Prostate gland (tissue), 2 donors: Measurements from ENCODE around the gene ISG20. TPM values are rescaled to one million over a fixed set of nuclear protein-coding genes. Genes with fewer than 3 reads are reported as not detected.

Experiments
- DNase-seq: peaks from one replicate; pipeline ENCODE4 v3.0.0-alpha.2; 2019; ENCODE audit warnings: low spot score
- H3K27ac ChIP-seq, 2 donors: fragments of 200-600 bp; sonication (generic); 2 replicates each; pipeline ENCODE4 v1.5.1; 2017 to 2019
- H3K27me3 ChIP-seq: fragments of 200-600 bp; sonication (generic); replicated peaks from 2 replicates; pipeline ENCODE4 v1.5.1; 2019; ENCODE audit not compliant: insufficient read depth
- H3K36me3 ChIP-seq, 2 donors: fragments of 200-600 bp; sonication (generic); 1 replicate in 1 of 2; 2 replicates in 1 of 2; pipeline versions ENCODE4 v1.5.1 to v1.8.1; 2017 to 2019
- H3K4me1 ChIP-seq: fragments of 200-600 bp; sonication (generic); replicated peaks from 2 replicates; pipeline ENCODE4 v1.5.1; 2019
- H3K4me3 ChIP-seq, 2 donors: fragments of 200-600 bp; sonication (generic); 2 replicates each; pipeline ENCODE4 v1.5.1; 2017 to 2019
- H3K9me3 ChIP-seq: fragments of 200-600 bp; sonication (generic); 2 replicates; pipeline ENCODE4 v1.5.1; 2017
- CTCF ChIP-seq, 4 experiments: fragments of 200-600 bp in 2 of 4; fragments of 450-650 bp in 2 of 4; sonication (generic) in 2 of 4; IDR thresholded peaks; 1 replicate in 3 of 4; 2 replicates in 1 of 4; pipeline ENCODE4 v1.5.1; 2016 to 2019; ENCODE audit warnings: antibody characterized with exemption in 4 of 4, mild to moderate bottlenecking in 2 of 4, moderate library complexity in 2 of 4
- POLR2A ChIP-seq: fragments of 450-650 bp; IDR thresholded peaks from one replicate; pipeline ENCODE4 v1.6.1; 2016; ENCODE audit warnings: antibody characterized with exemption, mild to moderate bottlenecking
- POLR2AphosphoS5 ChIP-seq: sonication (generic); formaldehyde crosslinking; IDR thresholded peaks from one replicate; pipeline ENCODE4 v1.6.1; 2017; ENCODE audit warnings: antibody characterized with exemption
- WGBS: methylation state at CpG from one replicate; pipeline ENCODE4 v1.1.5; 2018; 5-methylcytosine and 5-hydroxymethylcytosine counted together
- intact Hi-C: fragments of 100-400 bp; cut with DNase I; formaldehyde crosslinking; loops from one replicate; pipeline ENCODE4 v1.14.2; 2022
- total RNA-seq, 2 donors: library from RNA; depleted of rRNA; stranded (reverse); fragments of >200 nt; gene quantifications; one replicate each; pipeline ENCODE4 v1.1.0, GENCODE V29; 2016

Gene ISG20
- total RNA-seq, 2 donors from 2014 or later = 6.9 to 16.3 TPM

GRCh38 chr15:88681610-88682221 is 42.9 kb downstream of the ISG20 start:
- no peak for DNase-seq
- TF ChIP-seq POLR2AphosphoS5 = no peak
- TF ChIP-seq POLR2A = no peak
- no peak for TF ChIP-seq CTCF (IDR thresholded peaks at IDR 0.05)
- H3K9me3 ChIP-seq = no peaks in the 10 kb centered on the region
- intact Hi-C loops = no loop called here
- no peaks in the 10 kb centered on the region for H3K36me3 ChIP-seq
- 52% methylated on average over 10 of the region's 13 CpGs for WGBS
- no peak overlapping the region for H3K27ac ChIP-seq
- H3K27me3 ChIP-seq = no peaks in the 10 kb centered on the region
- H3K4me3 ChIP-seq = no peak overlapping the region
- H3K4me1 ChIP-seq = no peaks in the 10 kb centered on the region

DNA sequence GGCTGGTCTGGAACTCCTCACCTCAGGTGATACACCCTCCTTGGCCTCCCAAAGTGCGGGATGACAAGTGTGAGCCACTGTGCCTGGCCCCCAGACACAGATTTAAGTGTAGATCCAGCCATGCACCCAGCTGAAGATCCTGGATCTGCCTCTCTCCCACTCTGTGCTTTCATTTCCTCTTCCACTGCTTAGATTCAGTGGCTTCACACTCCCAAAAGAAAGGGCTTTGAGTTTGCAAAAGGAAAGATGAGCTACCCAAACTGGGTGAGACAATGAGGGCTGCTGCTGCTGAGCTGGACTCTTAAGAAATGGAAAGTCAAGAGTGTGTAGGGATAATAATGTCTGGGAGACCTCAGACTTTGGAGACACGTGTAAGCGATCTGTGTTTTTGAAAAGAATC is 45.5 kb downstream of the ISG20 start:
- TF ChIP-seq POLR2A (no peak), CTCF (IDR thresholded peaks at IDR 0.05) (no peak), POLR2AphosphoS5 (no peak)
- WGBS = 63% methylated on average over 3 of the region's 3 CpGs
- no peaks in the 10 kb centered on the region for H3K27me3 ChIP-seq
- intact Hi-C loops = no loop called here
- no peaks in the 10 kb centered on the region for H3K36me3 ChIP-seq
- H3K9me3 ChIP-seq = no peaks in the 10 kb centered on the region
- DNase-seq = no peak
- no peaks in the 10 kb centered on the region for H3K4me1 ChIP-seq
- H3K27ac ChIP-seq = no peak overlapping the region
- no peak overlapping the region for H3K4me3 ChIP-seq

GRCh38 chr15:88686166-88686565 is 47.4 kb downstream of the ISG20 start:
- intact Hi-C loops = no loop called here

GRCh38 chr15:88688394-88688933 is 49.6 kb downstream of the ISG20 start:
- intact Hi-C loops = no loop called here
- WGBS = 88% methylated on average over 8 of the region's 8 CpGs

More at GRCh38 chr15:88686166-88686565, 47.4 kb downstream of the ISG20 start:
- H3K9me3 ChIP-seq = no peaks in the 10 kb centered on the region
- no peak for DNase-seq
- no peaks in the 10 kb centered on the region for H3K36me3 ChIP-seq
- TF ChIP-seq POLR2A (no peak), CTCF (IDR thresholded peaks at IDR 0.05) (no peak), POLR2AphosphoS5 (no peak)
- no peak overlapping the region for H3K4me3 ChIP-seq
- 100% methylated on average over 1 of the region's 2 CpGs for WGBS
- no peaks in the 10 kb centered on the region for H3K27me3 ChIP-seq
- H3K27ac ChIP-seq = no peak overlapping the region
- no peaks in the 10 kb centered on the region for H3K4me1 ChIP-seq

More at GRCh38 chr15:88688394-88688933, 49.6 kb downstream of the ISG20 start:
- Histone ChIP-seq H3K27me3 (no peaks in the 10 kb centered on the region), H3K9me3 (no peaks in the 10 kb centered on the region), H3K4me3 (no peak overlapping the region), H3K36me3 (no peaks in the 10 kb centered on the region), H3K27ac (no peak overlapping the region), H3K4me1 (no peaks in the 10 kb centered on the region)
- no peak for TF ChIP-seq POLR2A
- TF ChIP-seq CTCF (IDR thresholded peaks at IDR 0.05) = no peak
- no peak for TF ChIP-seq POLR2AphosphoS5
- DNase-seq = no peak
